ENCODE results near the gene POLG2. TPM values are rescaled to one million over a fixed set of nuclear protein-coding genes. Genes with fewer than 3 reads are reported as not detected.
A peak's percentile ranks its signal among the peaks of the same experiment; 100 is the strongest.

POLG2 gene
- polyA plus RNA-seq, 2 of the 4 experiments (the other 2 are of a cell fraction): 26.3 to 31.3 TPM

DNA sequence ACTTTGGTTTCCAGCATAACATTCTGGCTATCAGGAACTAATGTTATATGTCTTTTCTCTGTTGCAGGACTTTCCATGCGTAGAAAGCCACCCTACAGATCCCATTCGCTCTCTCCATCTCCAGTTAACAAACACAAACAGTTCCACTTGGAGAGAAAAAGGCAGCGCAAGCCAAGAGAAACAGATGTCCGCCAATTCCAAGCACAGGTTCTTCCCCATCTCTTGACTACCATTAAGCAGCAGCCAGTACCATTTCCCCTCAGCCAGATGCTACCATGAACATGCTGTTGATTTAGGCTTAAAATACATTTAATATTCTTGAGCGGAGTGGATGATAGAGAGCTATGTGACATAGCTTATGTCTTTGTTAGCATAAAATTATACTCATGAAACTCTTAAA lies 32.4 kb upstream of the POLG2 start:
- ATAC-seq (no peak), DNase-seq (ENCODE audit: low read depth in 1 of 2, low spot score in 1 of 2) (no peak), FAIRE-seq (no peak)
- Histone ChIP-seq H3K9me3 (no peaks in the 10 kb centered on the region), H3K4me2 (no peak overlapping the region), H3K4me1 (no peaks in the 10 kb centered on the region), H3K27ac (no peak overlapping the region), H3K4me3 (no peak overlapping the region)
- ChIA-PET CTCF (interaction anchor here (1.6 kb wide), 2 partner anchors 22 to 109 kb away, joined by 4 read pairs; partner anchors contain the start of gene CEP95), POLR2A (no interaction called here)
- WGBS (ENCODE audit: missing lambda C conversion rate): 96% methylated on average over 5 of the region's 5 CpGs
- TF ChIP-seq FOSL2 (IDR thresholded peaks at IDR 0.05) (no peak), FOSL2 (CRISPR knock-in tag; IDR thresholded peaks at IDR 0.05) (no peak), ZSCAN20 (CRISPR knock-in tag; IDR thresholded peaks at IDR 0.05) (no peak), POLR2AphosphoS2 (conservative IDR thresholded peaks at IDR 0.05; ENCODE audit: low read length) (no peak), NR3C1 (IDR thresholded peaks at IDR 0.05) (no peak), ZNF302 (CRISPR knock-in tag; IDR thresholded peaks at IDR 0.05) (no peak), KDM5A (IDR thresholded peaks at IDR 0.05) (no peak), POLR2A (IDR thresholded peaks at IDR 0.05; ENCODE audit: low read length) (no peak), PHF8 (IDR thresholded peaks at IDR 0.05; ENCODE audit: borderline replicate concordance, low read depth) (no peak), ESRRA (IDR thresholded peaks at IDR 0.05; ENCODE audit: borderline replicate concordance, low read length) (no peak), GATA3 (IDR thresholded peaks at IDR 0.05; ENCODE audit: borderline replicate concordance) (no peak)

DNA sequence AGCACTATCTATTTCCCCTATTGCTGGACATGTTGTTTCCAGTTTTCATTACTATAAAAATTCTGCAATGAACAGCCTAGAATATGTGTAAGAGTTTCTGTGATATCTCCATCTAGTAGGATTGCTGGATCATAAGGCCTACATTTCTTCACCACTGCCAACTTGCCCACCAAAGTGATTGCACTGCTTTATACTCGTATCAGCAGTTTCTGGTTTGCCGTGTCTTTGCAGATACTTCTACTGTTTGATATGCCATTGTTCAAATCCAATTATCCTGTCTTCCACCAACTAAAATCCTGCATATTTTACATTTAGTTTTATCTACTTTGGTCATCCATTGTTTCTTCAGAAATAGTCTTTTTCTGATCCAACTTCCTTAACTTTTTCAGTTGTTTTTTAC lies 31.1 kb upstream of the POLG2 start:
- ChIA-PET POLR2A (no interaction called here), CTCF (interaction anchor here (0.7 to 1.6 kb wide), 3 partner anchors 21 to 121 kb away, joined by 3 to 4 read pairs (median 3); partner anchors contain the start of gene CEP95)
- DNase-seq (ENCODE audit: low read depth in 1 of 2, low spot score in 1 of 2) (no peak), FAIRE-seq (no peak), ATAC-seq (no peak)
- WGBS (ENCODE audit: missing lambda C conversion rate): 91% methylated on average over 2 of the region's 2 CpGs
- H3K4me3 ChIP-seq: no peak overlapping the region
- no peak for TF ChIP-seq RFX5 (IDR thresholded peaks at IDR 0.05)
- no peak for TF ChIP-seq CHD4 (IDR thresholded peaks at IDR 0.05; ENCODE audit: borderline replicate concordance)
- TF ChIP-seq JUNB (IDR thresholded peaks at IDR 0.05): no peak
- peak; percentile 42 for TF ChIP-seq MAFK (IDR thresholded peaks at IDR 0.05; ENCODE audit: partially characterized antibody)
- TF ChIP-seq CHD2 (IDR thresholded peaks at IDR 0.05; ENCODE audit: low read length, partially characterized antibody): no peak
- no peak overlapping the region for H3K4me2 ChIP-seq
- no peak overlapping the region for H3K27ac ChIP-seq
- H3K4me1 ChIP-seq: no peaks in the 10 kb centered on the region
- no peaks in the 10 kb centered on the region for H3K9me3 ChIP-seq

GRCh38 chr17:64520359-64520758 lies 23.5 kb upstream of the POLG2 start:
- 92% methylated on average over 6 of the region's 6 CpGs for WGBS (ENCODE audit: missing lambda C conversion rate)
- DNase-seq (ENCODE audit: low read depth in 1 of 2, low spot score in 1 of 2): no peak
- ATAC-seq: no peak
- ChIA-PET CTCF (interaction anchor here (0.6 to 1.9 kb wide), 7 partner anchors 10 to 680 kb away, joined by 3 to 4 read pairs (median 3); no protein-coding TSS in a partner anchor), POLR2A (interaction anchor here (1.5 kb wide), 1 partner anchor 14 kb away, joined by 12 read pairs; the partner anchor contains the start of genes CEP95 and DDX5)
- Histone ChIP-seq H3K4me3 (no peak overlapping the region), H3K27ac (no peak overlapping the region), H3K4me2 (no peak overlapping the region), H3K9me3 (no peaks in the 10 kb centered on the region), H3K4me1 (no peaks in the 10 kb centered on the region)
- no peak for FAIRE-seq
- no peak for TF ChIP-seq HOXA7 (CRISPR knock-in tag; IDR thresholded peaks at IDR 0.05)

DNA sequence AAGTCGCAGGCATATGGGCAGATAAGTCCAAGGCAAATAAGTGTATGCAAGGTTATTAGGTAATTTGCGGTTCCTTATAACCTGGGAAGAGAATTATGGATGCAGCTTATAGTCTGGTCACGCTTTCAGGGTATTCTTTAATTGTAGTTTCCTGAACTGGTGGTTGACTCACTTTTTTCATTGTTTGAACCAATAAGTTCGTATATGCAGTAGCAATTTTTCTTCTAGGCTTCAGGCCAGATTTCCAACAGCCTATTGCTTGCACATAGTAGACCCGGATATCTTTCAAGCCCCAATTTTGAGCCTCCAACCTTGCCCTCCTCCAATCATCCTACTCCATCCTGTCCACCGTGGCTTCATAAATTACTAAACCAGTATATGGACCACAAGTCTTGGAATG lies 22.7 kb upstream of the POLG2 start:
- ATAC-seq (no peak), DNase-seq (ENCODE audit: low read depth in 1 of 2, low spot score in 1 of 2) (no peak), FAIRE-seq (no peak)
- no peak overlapping the region for H3K4me3 ChIP-seq
- H3K9me3 ChIP-seq: no peaks in the 10 kb centered on the region
- H3K4me2 ChIP-seq: no peak overlapping the region
- TF ChIP-seq ESRRA (IDR thresholded peaks at IDR 0.05; ENCODE audit: borderline replicate concordance, low read length) (no peak), USF2 (IDR thresholded peaks at IDR 0.05) (no peak), MYC (IDR thresholded peaks at IDR 0.05; ENCODE audit: borderline replicate concordance, low read length) (no peak), HOXA7 (CRISPR knock-in tag; IDR thresholded peaks at IDR 0.05) (no peak), CBX2 (IDR thresholded peaks at IDR 0.05; ENCODE audit: borderline replicate concordance, low read depth) (no peak), ZNF302 (CRISPR knock-in tag; IDR thresholded peaks at IDR 0.05) (no peak), NR3C1 (IDR thresholded peaks at IDR 0.05) (no peak), PHF8 (IDR thresholded peaks at IDR 0.05; ENCODE audit: borderline replicate concordance, low read depth) (no peak)
- TF ChIP-seq, protein P1, sequence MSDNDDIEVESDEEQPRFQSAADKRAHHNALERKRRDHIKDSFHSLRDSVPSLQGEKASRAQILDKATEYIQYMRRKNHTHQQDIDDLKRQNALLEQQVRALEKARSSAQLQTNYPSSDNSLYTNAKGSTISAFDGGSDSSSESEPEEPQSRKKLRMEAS (IDR thresholded peaks at IDR 0.05): no peak
- TF ChIP-seq, protein P2, sequence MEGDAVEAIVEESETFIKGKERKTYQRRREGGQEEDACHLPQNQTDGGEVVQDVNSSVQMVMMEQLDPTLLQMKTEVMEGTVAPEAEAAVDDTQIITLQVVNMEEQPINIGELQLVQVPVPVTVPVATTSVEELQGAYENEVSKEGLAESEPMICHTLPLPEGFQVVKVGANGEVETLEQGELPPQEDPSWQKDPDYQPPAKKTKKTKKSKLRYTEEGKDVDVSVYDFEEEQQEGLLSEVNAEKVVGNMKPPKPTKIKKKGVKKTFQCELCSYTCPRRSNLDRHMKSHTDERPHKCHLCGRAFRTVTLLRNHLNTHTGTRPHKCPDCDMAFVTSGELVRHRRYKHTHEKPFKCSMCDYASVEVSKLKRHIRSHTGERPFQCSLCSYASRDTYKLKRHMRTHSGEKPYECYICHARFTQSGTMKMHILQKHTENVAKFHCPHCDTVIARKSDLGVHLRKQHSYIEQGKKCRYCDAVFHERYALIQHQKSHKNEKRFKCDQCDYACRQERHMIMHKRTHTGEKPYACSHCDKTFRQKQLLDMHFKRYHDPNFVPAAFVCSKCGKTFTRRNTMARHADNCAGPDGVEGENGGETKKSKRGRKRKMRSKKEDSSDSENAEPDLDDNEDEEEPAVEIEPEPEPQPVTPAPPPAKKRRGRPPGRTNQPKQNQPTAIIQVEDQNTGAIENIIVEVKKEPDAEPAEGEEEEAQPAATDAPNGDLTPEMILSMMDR (IDR thresholded peaks at IDR 0.05): no peak
- TF ChIP-seq, protein P3, sequence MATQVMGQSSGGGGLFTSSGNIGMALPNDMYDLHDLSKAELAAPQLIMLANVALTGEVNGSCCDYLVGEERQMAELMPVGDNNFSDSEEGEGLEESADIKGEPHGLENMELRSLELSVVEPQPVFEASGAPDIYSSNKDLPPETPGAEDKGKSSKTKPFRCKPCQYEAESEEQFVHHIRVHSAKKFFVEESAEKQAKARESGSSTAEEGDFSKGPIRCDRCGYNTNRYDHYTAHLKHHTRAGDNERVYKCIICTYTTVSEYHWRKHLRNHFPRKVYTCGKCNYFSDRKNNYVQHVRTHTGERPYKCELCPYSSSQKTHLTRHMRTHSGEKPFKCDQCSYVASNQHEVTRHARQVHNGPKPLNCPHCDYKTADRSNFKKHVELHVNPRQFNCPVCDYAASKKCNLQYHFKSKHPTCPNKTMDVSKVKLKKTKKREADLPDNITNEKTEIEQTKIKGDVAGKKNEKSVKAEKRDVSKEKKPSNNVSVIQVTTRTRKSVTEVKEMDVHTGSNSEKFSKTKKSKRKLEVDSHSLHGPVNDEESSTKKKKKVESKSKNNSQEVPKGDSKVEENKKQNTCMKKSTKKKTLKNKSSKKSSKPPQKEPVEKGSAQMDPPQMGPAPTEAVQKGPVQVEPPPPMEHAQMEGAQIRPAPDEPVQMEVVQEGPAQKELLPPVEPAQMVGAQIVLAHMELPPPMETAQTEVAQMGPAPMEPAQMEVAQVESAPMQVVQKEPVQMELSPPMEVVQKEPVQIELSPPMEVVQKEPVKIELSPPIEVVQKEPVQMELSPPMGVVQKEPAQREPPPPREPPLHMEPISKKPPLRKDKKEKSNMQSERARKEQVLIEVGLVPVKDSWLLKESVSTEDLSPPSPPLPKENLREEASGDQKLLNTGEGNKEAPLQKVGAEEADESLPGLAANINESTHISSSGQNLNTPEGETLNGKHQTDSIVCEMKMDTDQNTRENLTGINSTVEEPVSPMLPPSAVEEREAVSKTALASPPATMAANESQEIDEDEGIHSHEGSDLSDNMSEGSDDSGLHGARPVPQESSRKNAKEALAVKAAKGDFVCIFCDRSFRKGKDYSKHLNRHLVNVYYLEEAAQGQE (IDR thresholded peaks at IDR 0.05): no peak
- TF ChIP-seq, protein P4, sequence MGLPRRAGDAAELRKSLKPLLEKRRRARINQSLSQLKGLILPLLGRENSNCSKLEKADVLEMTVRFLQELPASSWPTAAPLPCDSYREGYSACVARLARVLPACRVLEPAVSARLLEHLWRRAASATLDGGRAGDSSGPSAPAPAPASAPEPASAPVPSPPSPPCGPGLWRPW (IDR thresholded peaks at IDR 0.05): no peak
- 93% methylated on average over 6 of the region's 6 CpGs for WGBS (ENCODE audit: missing lambda C conversion rate)
- ChIA-PET POLR2A (interaction anchor here (1.5 kb wide), 1 partner anchor 13 kb away, joined by 12 read pairs; the partner anchor contains the start of genes CEP95 and DDX5), CTCF (interaction anchor here (0.6 to 1.9 kb wide), 6 partner anchors 10 to 681 kb away, joined by 3 to 4 read pairs (median 3); no protein-coding TSS in a partner anchor)
- no peak overlapping the region for H3K27ac ChIP-seq
- no peaks in the 10 kb centered on the region for H3K4me1 ChIP-seq
